ENCODE measurements around the gene HSD17B2.

DNA sequence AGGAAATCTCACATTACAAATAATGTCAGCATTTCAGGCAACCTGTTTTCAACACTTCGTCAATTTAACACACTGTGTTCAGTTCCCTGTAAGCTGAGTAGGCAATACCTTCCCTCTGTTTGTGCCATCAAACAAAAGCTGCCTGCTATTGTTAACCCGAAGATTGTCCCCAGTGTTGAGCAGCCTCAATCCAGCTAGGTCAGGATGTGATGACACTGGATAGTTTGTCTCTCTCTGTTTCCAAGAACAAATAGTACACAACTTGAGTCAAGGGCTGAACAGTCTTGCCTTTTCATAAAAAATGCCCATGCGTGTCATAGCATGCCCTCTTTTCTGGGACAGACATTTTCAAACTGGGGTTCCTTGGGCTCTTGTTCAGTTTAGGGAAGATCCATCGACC, 36.4 kb downstream of the HSD17B2 start:
- TF ChIP-seq, protein P1, sequence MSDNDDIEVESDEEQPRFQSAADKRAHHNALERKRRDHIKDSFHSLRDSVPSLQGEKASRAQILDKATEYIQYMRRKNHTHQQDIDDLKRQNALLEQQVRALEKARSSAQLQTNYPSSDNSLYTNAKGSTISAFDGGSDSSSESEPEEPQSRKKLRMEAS (CRISPR knock-in tag; IDR thresholded peaks at IDR 0.05): no peak
- TF ChIP-seq, protein P2, sequence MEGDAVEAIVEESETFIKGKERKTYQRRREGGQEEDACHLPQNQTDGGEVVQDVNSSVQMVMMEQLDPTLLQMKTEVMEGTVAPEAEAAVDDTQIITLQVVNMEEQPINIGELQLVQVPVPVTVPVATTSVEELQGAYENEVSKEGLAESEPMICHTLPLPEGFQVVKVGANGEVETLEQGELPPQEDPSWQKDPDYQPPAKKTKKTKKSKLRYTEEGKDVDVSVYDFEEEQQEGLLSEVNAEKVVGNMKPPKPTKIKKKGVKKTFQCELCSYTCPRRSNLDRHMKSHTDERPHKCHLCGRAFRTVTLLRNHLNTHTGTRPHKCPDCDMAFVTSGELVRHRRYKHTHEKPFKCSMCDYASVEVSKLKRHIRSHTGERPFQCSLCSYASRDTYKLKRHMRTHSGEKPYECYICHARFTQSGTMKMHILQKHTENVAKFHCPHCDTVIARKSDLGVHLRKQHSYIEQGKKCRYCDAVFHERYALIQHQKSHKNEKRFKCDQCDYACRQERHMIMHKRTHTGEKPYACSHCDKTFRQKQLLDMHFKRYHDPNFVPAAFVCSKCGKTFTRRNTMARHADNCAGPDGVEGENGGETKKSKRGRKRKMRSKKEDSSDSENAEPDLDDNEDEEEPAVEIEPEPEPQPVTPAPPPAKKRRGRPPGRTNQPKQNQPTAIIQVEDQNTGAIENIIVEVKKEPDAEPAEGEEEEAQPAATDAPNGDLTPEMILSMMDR (IDR thresholded peaks at IDR 0.05): no peak
- TF ChIP-seq SP1 (CRISPR knock-in tag; conservative IDR thresholded peaks at IDR 0.05) (no peak), TEAD4 (CRISPR knock-in tag; IDR thresholded peaks at IDR 0.05) (no peak), ELF4 (CRISPR knock-in tag; IDR thresholded peaks at IDR 0.05; ENCODE audit: low read depth) (no peak), ZNF138 (CRISPR knock-in tag; conservative IDR thresholded peaks at IDR 0.05) (no peak), GABPB1 (CRISPR knock-in tag; IDR thresholded peaks at IDR 0.05) (no peak), KAT7 (CRISPR knock-in tag; IDR thresholded peaks at IDR 0.05; ENCODE audit: borderline replicate concordance) (no peak)
- TF ChIP-seq, protein P3, sequence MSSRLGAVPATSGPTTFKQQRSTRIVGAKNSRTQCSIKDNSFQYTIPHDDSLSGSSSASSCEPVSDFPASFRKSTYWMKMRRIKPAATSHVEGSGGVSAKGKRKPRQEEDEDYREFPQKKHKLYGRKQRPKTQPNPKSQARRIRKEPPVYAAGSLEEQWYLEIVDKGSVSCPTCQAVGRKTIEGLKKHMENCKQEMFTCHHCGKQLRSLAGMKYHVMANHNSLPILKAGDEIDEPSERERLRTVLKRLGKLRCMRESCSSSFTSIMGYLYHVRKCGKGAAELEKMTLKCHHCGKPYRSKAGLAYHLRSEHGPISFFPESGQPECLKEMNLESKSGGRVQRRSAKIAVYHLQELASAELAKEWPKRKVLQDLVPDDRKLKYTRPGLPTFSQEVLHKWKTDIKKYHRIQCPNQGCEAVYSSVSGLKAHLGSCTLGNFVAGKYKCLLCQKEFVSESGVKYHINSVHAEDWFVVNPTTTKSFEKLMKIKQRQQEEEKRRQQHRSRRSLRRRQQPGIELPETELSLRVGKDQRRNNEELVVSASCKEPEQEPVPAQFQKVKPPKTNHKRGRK (CRISPR knock-in tag; IDR thresholded peaks at IDR 0.05; ENCODE audit: borderline replicate concordance): no peak
- TF ChIP-seq, protein P4, sequence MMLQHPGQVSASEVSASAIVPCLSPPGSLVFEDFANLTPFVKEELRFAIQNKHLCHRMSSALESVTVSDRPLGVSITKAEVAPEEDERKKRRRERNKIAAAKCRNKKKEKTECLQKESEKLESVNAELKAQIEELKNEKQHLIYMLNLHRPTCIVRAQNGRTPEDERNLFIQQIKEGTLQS (CRISPR knock-in tag; conservative IDR thresholded peaks at IDR 0.05): no peak

All from WTC11 (cell line).